GM21619 (cell line): ENCODE measurements around the gene PAX8.

ENCODE experiments used
- ATAC-seq: cut with Tn5 transposase; IDR thresholded peaks from one replicate; pipeline ENCODE4 v1.9.1; 2021; ENCODE audit not compliant: unreplicated experiment

Gene PAX8

GRCh38 chr2:113238871-113239839 is 39.6 kb downstream of the PAX8 start:
- no peak for ATAC-seq

- no peak for ATAC-seq
Observed at GRCh38 chr2:113237604-113238160, 41.0 kb downstream of the PAX8 start.

- ATAC-seq = no peak
Observed at GRCh38 chr2:113236367-113237159, 42.2 kb downstream of the PAX8 start.

GRCh38 chr2:113235347-113236226 is 43.1 kb downstream of the PAX8 start:
- ATAC-seq = peak; percentile 82

GRCh38 chr2:113234721-113235346 is 43.9 kb downstream of the PAX8 start:
- ATAC-seq = no peak

- ATAC-seq = no peak
Observed at GRCh38 chr2:113233593-113234550, 44.8 kb downstream of the PAX8 start.

GRCh38 chr2:113232740-113233139 is 46.0 kb downstream of the PAX8 start:
- no peak for ATAC-seq

- no peak for ATAC-seq
Observed at GRCh38 chr2:113232123-113232522, 46.6 kb downstream of the PAX8 start.

- ATAC-seq = no peak
Observed at GRCh38 chr2:113231064-113231463, 47.7 kb downstream of the PAX8 start.

GRCh38 chr2:113230531-113230930 is 48.2 kb downstream of the PAX8 start:
- no peak for ATAC-seq

- no peak for ATAC-seq
Observed at GRCh38 chr2:113229795-113230194, 48.9 kb downstream of the PAX8 start.

GRCh38 chr2:113228991-113229716 is 49.6 kb downstream of the PAX8 start:
- ATAC-seq = no peak

- ATAC-seq = no peak
Observed at GRCh38 chr2:113228351-113228750, 50.4 kb downstream of the PAX8 start.

- no peak for ATAC-seq
Observed at GRCh38 chr2:113227698-113228097, 51.0 kb downstream of the PAX8 start.

- no peak for ATAC-seq
Observed at GRCh38 chr2:113227290-113227689, 51.4 kb downstream of the PAX8 start.

GRCh38 chr2:113226462-113226861 is 52.3 kb downstream of the PAX8 start:
- ATAC-seq = no peak

- no peak for ATAC-seq
Observed at GRCh38 chr2:113225263-113226259, 53.2 kb downstream of the PAX8 start.
